WTC11 (cell line): ENCODE results near the gene GRK1. TPM values are rescaled to one million over a fixed set of nuclear protein-coding genes. Genes with fewer than 3 reads are reported as not detected.

ENCODE experiments used
- ATAC-seq: fragments of 200-7000 bp; cut with Tn5 transposase; 2 replicates; pipeline ENCODE4 v1.10.0; 2021; ENCODE audit warnings: mild to moderate bottlenecking, moderate library complexity
- CTCF ChIA-PET: fragments of 300-600 bp; sonication (Branson Sonifier 250); formaldehyde crosslinking; loops from one replicate; lab custom pipeline; 2021; ENCODE audit warnings: antibody characterized with exemption; lab: Charles Lee
- POLR2A ChIA-PET: fragments of 350-600 bp; sonication (Branson Sonifier 250); formaldehyde crosslinking; loops from one replicate; lab custom pipeline; 2021; ENCODE audit warnings: antibody characterized with exemption; lab: Charles Lee
- DNase-seq: peaks from one replicate; pipeline ENCODE4 v3.0.0; 2021; ENCODE audit warnings: low spot score
- H3K27ac Mint-ChIP-seq: 2 replicates; pipeline ENCODE4 v1.8.0; 2021; ENCODE audit warnings: mixed read lengths
- H3K27me3 Mint-ChIP-seq: 2 replicates; pipeline ENCODE4 v1.8.0; 2021; ENCODE audit warnings: low read depth, mild to moderate bottlenecking, moderate library complexity, mixed read lengths
- H3K36me3 Mint-ChIP-seq: 2 replicates; pipeline ENCODE4 v1.8.0; 2021; ENCODE audit warnings: mixed read lengths
- H3K4me1 Mint-ChIP-seq: 2 replicates; pipeline ENCODE4 v1.8.0; 2022; ENCODE audit warnings: mixed read lengths
- H3K4me3 Mint-ChIP-seq: 2 replicates; pipeline ENCODE4 v1.8.0; 2021; ENCODE audit warnings: mild to moderate bottlenecking, moderate library complexity, mixed read lengths
- H3K9me3 Mint-ChIP-seq: 2 replicates; pipeline ENCODE4 v1.8.0; 2021; ENCODE audit warnings: mixed read lengths
- ELF4 ChIP-seq: sonication (generic); formaldehyde crosslinking; IDR thresholded peaks from 2 replicates; pipeline ENCODE4 v1.8.1; 2022; ENCODE audit warnings: low read depth, mild to moderate bottlenecking, moderate library complexity, missing genetic modification reagents
- FOXK1 ChIP-seq: sonication (generic); formaldehyde crosslinking; IDR thresholded peaks from 2 replicates; pipeline ENCODE4 v1.8.0; 2022; ENCODE audit warnings: mild to moderate bottlenecking, moderate library complexity, missing genetic modification reagents
- FOXP1 ChIP-seq: sonication (generic); formaldehyde crosslinking; IDR thresholded peaks from 2 replicates; pipeline ENCODE4 v1.8.0; 2022; ENCODE audit warnings: missing genetic modification reagents, mild to moderate bottlenecking, moderate library complexity, borderline replicate concordance
- KAT7 ChIP-seq: sonication (generic); formaldehyde crosslinking; IDR thresholded peaks from 2 replicates; pipeline ENCODE4 v1.8.1; 2023; ENCODE audit warnings: missing genetic modification reagents, mild to moderate bottlenecking, borderline replicate concordance
- MYBL2 ChIP-seq: sonication (generic); formaldehyde crosslinking; IDR thresholded peaks from 2 replicates; pipeline ENCODE4 v1.8.1; 2023; ENCODE audit warnings: mild to moderate bottlenecking, moderate library complexity, missing genetic modification reagents
- NFYB ChIP-seq: sonication (generic); formaldehyde crosslinking; conservative IDR thresholded peaks from 2 replicates; pipeline ENCODE4 v1.8.0; 2022; ENCODE audit warnings: low read depth, missing genetic modification reagents
- RELA ChIP-seq: sonication (generic); formaldehyde crosslinking; IDR thresholded peaks from 2 replicates; pipeline ENCODE4 v1.8.1; 2022; ENCODE audit warnings: missing genetic modification reagents, mild to moderate bottlenecking, borderline replicate concordance
- RORB ChIP-seq: fragments of 250-450 bp; sonication (Bioruptor Pico); IDR thresholded peaks from 2 replicates; pipeline ENCODE4 v1.9.0; 2021; ENCODE audit warnings: mild to moderate bottlenecking
- SMAD3 ChIP-seq: sonication (generic); formaldehyde crosslinking; IDR thresholded peaks from 2 replicates; pipeline ENCODE4 v1.8.0; 2022; ENCODE audit warnings: missing genetic modification reagents, mild to moderate bottlenecking, borderline replicate concordance
- TEAD1 ChIP-seq: sonication (generic); formaldehyde crosslinking; IDR thresholded peaks from 2 replicates; pipeline ENCODE4 v1.8.0; 2022; ENCODE audit warnings: mild to moderate bottlenecking, missing genetic modification reagents
- TEAD4 ChIP-seq: sonication (generic); formaldehyde crosslinking; IDR thresholded peaks from 2 replicates; pipeline ENCODE4 v1.8.0; 2022; ENCODE audit warnings: mild to moderate bottlenecking, missing genetic modification reagents
- ZBTB21 ChIP-seq: sonication (generic); formaldehyde crosslinking; IDR thresholded peaks from 2 replicates; pipeline ENCODE4 v1.8.1; 2023; ENCODE audit warnings: mild to moderate bottlenecking, missing genetic modification reagents, borderline replicate concordance
- ZNF317 ChIP-seq: sonication (generic); formaldehyde crosslinking; IDR thresholded peaks from 2 replicates; pipeline ENCODE4 v1.8.1; 2023; ENCODE audit warnings: low read depth, mild to moderate bottlenecking, moderate library complexity, missing genetic modification reagents, borderline replicate concordance
- total RNA-seq: library from RNA; stranded (reverse); gene quantifications from 3 replicates; pipeline ENCODE4 v1.2.3, GENCODE V29; 2021
- TF ChIP-seq, protein P1 (sequence below): sonication (generic); formaldehyde crosslinking; conservative IDR thresholded peaks from 2 replicates; pipeline ENCODE4 v1.8.1; 2023; ENCODE audit warnings: mild to moderate bottlenecking, low read depth, missing genetic modification reagents, moderate library complexity
- TF ChIP-seq, protein P2 (sequence below): fragments of 250-450 bp; sonication (Bioruptor Pico); IDR thresholded peaks from 2 replicates; pipeline ENCODE4 v1.8.0; 2021; ENCODE audit warnings: mild to moderate bottlenecking
- TF ChIP-seq, protein P3 (sequence below): sonication (generic); formaldehyde crosslinking; IDR thresholded peaks from 2 replicates; pipeline ENCODE4 v1.8.0; 2023; ENCODE audit warnings: mild to moderate bottlenecking, missing genetic modification reagents
- TF ChIP-seq, protein P4 (sequence below): sonication (generic); formaldehyde crosslinking; IDR thresholded peaks from 2 replicates; pipeline ENCODE4 v1.8.1; 2023; ENCODE audit warnings: mild to moderate bottlenecking, missing genetic modification reagents, moderate library complexity
- TF ChIP-seq, protein P5 (sequence below): sonication (generic); formaldehyde crosslinking; IDR thresholded peaks from 2 replicates; pipeline ENCODE4 v1.8.0; 2022; ENCODE audit warnings: mild to moderate bottlenecking, missing genetic modification reagents
- TF ChIP-seq, protein P6 (sequence below): sonication (generic); formaldehyde crosslinking; IDR thresholded peaks from 2 replicates; pipeline ENCODE4 v1.8.0; 2022; ENCODE audit warnings: mild to moderate bottlenecking, missing genetic modification reagents
- TF ChIP-seq, protein P7 (sequence below): sonication (generic); formaldehyde crosslinking; IDR thresholded peaks from 2 replicates; pipeline ENCODE4 v1.8.0; 2022; ENCODE audit warnings: missing genetic modification reagents

The GRK1 gene
- total RNA-seq, 1 experiment from 2014 or later = 0.17 TPM

DNA sequence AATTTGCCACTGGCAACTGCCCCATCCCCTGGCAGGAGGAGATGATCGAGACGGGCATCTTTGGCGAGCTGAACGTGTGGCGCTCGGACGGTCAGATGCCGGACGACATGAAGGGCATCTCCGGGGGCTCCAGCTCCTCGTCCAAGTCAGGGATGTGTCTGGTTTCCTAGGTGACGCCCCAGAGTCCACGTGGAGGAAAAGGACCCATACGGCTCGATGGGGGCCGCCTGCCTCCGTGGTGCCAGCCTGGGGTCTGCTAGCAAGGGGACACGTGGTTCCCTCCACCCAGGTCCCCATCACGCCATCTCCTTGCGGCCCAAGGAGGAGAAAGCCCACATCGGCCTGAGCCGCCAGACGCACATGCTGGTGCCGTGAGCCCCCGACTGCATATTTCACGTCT lies 68.2 kb downstream of the GRK1 start (continued):
- TF ChIP-seq, protein P1, sequence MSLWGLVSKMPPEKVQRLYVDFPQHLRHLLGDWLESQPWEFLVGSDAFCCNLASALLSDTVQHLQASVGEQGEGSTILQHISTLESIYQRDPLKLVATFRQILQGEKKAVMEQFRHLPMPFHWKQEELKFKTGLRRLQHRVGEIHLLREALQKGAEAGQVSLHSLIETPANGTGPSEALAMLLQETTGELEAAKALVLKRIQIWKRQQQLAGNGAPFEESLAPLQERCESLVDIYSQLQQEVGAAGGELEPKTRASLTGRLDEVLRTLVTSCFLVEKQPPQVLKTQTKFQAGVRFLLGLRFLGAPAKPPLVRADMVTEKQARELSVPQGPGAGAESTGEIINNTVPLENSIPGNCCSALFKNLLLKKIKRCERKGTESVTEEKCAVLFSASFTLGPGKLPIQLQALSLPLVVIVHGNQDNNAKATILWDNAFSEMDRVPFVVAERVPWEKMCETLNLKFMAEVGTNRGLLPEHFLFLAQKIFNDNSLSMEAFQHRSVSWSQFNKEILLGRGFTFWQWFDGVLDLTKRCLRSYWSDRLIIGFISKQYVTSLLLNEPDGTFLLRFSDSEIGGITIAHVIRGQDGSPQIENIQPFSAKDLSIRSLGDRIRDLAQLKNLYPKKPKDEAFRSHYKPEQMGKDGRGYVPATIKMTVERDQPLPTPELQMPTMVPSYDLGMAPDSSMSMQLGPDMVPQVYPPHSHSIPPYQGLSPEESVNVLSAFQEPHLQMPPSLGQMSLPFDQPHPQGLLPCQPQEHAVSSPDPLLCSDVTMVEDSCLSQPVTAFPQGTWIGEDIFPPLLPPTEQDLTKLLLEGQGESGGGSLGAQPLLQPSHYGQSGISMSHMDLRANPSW (CRISPR knock-in tag) = no peak
- TF ChIP-seq KAT7 (CRISPR knock-in tag) = no peak
- no peak for TF ChIP-seq FOXK1 (CRISPR knock-in tag)

DNA sequence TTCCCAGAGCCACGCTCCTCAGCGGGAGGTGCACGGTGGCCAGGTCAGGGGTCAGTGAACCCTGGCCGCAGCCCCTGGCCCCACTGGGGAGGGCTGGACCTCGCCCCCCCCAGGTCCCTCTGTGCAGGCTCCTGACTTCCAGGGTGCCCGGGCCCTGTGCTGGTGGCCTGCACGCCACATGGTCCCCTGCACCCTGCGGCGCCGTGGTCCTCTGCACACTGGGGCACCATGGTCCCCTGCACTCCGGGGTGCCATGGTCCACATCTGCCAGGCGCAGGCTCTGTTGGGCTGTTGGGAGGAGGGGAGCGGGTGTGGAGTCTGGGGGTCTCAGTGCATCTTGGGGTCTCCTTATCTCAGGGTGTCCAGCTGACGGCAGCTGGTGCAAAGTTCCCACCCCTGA lies 68.7 kb downstream of the GRK1 start:
- H3K36me3 Mint-ChIP-seq = peaks cover 2% of the 10 kb centered on the region; the same call in 1 of the 2 replicates
- no peak overlapping the region for H3K27ac Mint-ChIP-seq
- H3K4me1 Mint-ChIP-seq = no peaks in the 10 kb centered on the region
- peaks cover 3% of the 10 kb centered on the region for H3K27me3 Mint-ChIP-seq
- ChIA-PET CTCF (interaction anchor here (0.8 to 0.9 kb wide), 2 partner anchors 11 to 67 kb away, joined by 3 read pairs; no protein-coding TSS in a partner anchor), POLR2A (no interaction called here)
- H3K4me3 Mint-ChIP-seq = no peak overlapping the region
- peaks cover 11% of the 10 kb centered on the region for H3K9me3 Mint-ChIP-seq
- ATAC-seq (no peak), DNase-seq (no peak)
- TF ChIP-seq, protein P2, sequence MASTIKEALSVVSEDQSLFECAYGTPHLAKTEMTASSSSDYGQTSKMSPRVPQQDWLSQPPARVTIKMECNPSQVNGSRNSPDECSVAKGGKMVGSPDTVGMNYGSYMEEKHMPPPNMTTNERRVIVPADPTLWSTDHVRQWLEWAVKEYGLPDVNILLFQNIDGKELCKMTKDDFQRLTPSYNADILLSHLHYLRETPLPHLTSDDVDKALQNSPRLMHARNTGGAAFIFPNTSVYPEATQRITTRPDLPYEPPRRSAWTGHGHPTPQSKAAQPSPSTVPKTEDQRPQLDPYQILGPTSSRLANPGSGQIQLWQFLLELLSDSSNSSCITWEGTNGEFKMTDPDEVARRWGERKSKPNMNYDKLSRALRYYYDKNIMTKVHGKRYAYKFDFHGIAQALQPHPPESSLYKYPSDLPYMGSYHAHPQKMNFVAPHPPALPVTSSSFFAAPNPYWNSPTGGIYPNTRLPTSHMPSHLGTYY (CRISPR knock-in tag) = no peak
- no peak for TF ChIP-seq FOXK1 (CRISPR knock-in tag)
- no peak for TF ChIP-seq MYBL2 (CRISPR knock-in tag)
- TF ChIP-seq TEAD1 (CRISPR knock-in tag) = no peak
- no peak for TF ChIP-seq RELA (CRISPR knock-in tag)
- no peak for TF ChIP-seq SMAD3 (CRISPR knock-in tag)
- TF ChIP-seq, protein P3, sequence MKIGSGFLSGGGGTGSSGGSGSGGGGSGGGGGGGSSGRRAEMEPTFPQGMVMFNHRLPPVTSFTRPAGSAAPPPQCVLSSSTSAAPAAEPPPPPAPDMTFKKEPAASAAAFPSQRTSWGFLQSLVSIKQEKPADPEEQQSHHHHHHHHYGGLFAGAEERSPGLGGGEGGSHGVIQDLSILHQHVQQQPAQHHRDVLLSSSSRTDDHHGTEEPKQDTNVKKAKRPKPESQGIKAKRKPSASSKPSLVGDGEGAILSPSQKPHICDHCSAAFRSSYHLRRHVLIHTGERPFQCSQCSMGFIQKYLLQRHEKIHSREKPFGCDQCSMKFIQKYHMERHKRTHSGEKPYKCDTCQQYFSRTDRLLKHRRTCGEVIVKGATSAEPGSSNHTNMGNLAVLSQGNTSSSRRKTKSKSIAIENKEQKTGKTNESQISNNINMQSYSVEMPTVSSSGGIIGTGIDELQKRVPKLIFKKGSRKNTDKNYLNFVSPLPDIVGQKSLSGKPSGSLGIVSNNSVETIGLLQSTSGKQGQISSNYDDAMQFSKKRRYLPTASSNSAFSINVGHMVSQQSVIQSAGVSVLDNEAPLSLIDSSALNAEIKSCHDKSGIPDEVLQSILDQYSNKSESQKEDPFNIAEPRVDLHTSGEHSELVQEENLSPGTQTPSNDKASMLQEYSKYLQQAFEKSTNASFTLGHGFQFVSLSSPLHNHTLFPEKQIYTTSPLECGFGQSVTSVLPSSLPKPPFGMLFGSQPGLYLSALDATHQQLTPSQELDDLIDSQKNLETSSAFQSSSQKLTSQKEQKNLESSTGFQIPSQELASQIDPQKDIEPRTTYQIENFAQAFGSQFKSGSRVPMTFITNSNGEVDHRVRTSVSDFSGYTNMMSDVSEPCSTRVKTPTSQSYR (CRISPR knock-in tag) = no peak

DNA sequence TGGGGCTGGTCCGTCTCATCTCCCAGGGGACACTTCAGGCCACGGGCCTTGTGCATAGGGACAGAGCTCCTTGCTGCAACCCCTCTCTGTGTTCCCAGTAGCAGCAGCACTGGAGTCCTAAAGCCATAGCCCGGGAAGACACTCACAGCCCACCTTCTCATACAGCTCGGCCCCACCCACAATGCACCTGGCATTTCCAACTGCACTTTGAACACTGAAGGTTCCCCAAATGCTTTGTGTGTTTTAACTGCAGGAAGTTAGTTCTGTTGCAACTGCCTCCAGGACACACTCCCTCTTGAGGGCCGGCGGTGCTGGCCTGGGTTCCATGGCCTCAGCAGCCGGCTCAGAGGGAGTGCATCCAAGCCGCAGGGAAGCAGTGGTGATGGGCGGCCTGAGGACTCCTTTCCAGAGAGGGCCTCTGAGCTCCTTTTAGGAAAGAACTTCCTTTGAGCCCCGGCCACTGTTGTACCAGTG lies 69.3 kb downstream of the GRK1 start:
- peaks cover 11% of the 10 kb centered on the region for H3K9me3 Mint-ChIP-seq
- DNase-seq = no peak
- no peak for ATAC-seq
- no peak overlapping the region for H3K4me3 Mint-ChIP-seq
- no peaks in the 10 kb centered on the region for H3K27me3 Mint-ChIP-seq
- H3K4me1 Mint-ChIP-seq = peaks cover under 1% of the 10 kb centered on the region; the same call in 1 of the 2 replicates
- ChIA-PET CTCF (interaction anchor here (0.8 to 0.9 kb wide), 2 partner anchors 12 to 66 kb away, joined by 3 read pairs; no protein-coding TSS in a partner anchor), POLR2A (no interaction called here)
- H3K36me3 Mint-ChIP-seq = peaks cover 2% of the 10 kb centered on the region; the same call in 1 of the 2 replicates
- no peak overlapping the region for H3K27ac Mint-ChIP-seq
- TF ChIP-seq, protein P4, sequence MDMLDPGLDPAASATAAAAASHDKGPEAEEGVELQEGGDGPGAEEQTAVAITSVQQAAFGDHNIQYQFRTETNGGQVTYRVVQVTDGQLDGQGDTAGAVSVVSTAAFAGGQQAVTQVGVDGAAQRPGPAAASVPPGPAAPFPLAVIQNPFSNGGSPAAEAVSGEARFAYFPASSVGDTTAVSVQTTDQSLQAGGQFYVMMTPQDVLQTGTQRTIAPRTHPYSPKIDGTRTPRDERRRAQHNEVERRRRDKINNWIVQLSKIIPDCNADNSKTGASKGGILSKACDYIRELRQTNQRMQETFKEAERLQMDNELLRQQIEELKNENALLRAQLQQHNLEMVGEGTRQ (CRISPR knock-in tag) = no peak
- TF ChIP-seq ZBTB21 (CRISPR knock-in tag) (no peak), ZNF317 (CRISPR knock-in tag) (no peak), TEAD4 (CRISPR knock-in tag) (no peak), FOXK1 (CRISPR knock-in tag) (no peak), NFYB (CRISPR knock-in tag) (no peak), TEAD1 (CRISPR knock-in tag) (no peak), ELF4 (no peak), RORB (CRISPR knock-in tag) (no peak), FOXP1 (CRISPR knock-in tag) (no peak)
- TF ChIP-seq, protein P5, sequence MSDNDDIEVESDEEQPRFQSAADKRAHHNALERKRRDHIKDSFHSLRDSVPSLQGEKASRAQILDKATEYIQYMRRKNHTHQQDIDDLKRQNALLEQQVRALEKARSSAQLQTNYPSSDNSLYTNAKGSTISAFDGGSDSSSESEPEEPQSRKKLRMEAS = no peak
- TF ChIP-seq, protein P6, sequence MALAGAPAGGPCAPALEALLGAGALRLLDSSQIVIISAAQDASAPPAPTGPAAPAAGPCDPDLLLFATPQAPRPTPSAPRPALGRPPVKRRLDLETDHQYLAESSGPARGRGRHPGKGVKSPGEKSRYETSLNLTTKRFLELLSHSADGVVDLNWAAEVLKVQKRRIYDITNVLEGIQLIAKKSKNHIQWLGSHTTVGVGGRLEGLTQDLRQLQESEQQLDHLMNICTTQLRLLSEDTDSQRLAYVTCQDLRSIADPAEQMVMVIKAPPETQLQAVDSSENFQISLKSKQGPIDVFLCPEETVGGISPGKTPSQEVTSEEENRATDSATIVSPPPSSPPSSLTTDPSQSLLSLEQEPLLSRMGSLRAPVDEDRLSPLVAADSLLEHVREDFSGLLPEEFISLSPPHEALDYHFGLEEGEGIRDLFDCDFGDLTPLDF (CRISPR knock-in tag) = no peak
- TF ChIP-seq, protein P7, sequence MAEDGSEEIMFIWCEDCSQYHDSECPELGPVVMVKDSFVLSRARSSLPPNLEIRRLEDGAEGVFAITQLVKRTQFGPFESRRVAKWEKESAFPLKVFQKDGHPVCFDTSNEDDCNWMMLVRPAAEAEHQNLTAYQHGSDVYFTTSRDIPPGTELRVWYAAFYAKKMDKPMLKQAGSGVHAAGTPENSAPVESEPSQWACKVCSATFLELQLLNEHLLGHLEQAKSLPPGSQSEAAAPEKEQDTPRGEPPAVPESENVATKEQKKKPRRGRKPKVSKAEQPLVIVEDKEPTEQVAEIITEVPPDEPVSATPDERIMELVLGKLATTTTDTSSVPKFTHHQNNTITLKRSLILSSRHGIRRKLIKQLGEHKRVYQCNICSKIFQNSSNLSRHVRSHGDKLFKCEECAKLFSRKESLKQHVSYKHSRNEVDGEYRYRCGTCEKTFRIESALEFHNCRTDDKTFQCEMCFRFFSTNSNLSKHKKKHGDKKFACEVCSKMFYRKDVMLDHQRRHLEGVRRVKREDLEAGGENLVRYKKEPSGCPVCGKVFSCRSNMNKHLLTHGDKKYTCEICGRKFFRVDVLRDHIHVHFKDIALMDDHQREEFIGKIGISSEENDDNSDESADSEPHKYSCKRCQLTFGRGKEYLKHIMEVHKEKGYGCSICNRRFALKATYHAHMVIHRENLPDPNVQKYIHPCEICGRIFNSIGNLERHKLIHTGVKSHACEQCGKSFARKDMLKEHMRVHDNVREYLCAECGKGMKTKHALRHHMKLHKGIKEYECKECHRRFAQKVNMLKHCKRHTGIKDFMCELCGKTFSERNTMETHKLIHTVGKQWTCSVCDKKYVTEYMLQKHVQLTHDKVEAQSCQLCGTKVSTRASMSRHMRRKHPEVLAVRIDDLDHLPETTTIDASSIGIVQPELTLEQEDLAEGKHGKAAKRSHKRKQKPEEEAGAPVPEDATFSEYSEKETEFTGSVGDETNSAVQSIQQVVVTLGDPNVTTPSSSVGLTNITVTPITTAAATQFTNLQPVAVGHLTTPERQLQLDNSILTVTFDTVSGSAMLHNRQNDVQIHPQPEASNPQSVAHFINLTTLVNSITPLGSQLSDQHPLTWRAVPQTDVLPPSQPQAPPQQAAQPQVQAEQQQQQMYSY (CRISPR knock-in tag) = no peak
